ENCODE measurements around the gene BPI.
"Not testable (repeated sequence)": the region's sequence is repeated elsewhere in the genome, so short reads cannot be mapped to it uniquely, and the experiment has no call there.

The BPI gene

DNA sequence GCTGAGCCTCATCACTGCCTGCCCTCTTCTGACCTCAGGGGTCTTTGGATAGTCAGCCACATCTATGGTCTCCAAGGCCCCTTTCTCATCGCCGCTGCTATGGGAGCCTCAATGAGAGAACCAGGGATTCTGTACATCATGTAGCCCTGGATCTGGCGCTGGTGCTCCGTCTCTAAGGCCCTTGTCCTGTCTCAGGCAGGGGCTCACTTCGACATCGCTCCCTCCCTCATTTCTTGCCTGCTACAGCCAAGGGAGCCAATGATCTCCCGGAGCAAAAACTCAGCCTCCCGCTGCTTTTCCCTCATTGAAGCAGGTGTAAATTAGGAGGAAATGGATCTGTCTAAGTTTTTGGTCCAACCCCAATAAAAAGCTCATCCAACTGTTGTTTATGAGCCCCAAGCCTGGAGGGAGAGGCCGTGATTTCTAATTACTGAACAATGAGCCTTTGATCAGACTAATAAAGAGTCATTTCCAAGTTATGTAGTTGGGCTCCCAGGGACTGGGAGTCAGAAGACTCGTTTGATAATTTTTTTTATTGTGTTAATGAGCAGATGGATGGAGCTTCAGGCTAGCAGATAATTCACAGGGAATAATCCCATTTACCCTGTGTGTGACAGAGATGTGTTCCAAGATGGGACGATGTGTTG, 73.2 kb downstream of the BPI start:
- no peaks in the 10 kb centered on the region for H3K36me3 ChIP-seq (ENCODE audit: low read depth)
- no peaks in the 10 kb centered on the region for H3K9me3 ChIP-seq (ENCODE audit: severe bottlenecking)
- ATAC-seq (ENCODE audit: low read depth) (0 out of 3 replicates have a peak, but pooled peaks have one; percentile 10), DNase-seq (ENCODE audit: low spot score) (no peak)
- H3K4me3 ChIP-seq (ENCODE audit: severe bottlenecking) = no peak overlapping the region
- no peak overlapping the region for H3K27ac ChIP-seq (ENCODE audit: poor library complexity, severe bottlenecking)
- H3K27me3 ChIP-seq (ENCODE audit: insufficient read depth, poor library complexity, severe bottlenecking) = peaks cover 5% of the 10 kb centered on the region
- H3K4me1 ChIP-seq (ENCODE audit: insufficient read depth, poor library complexity, severe bottlenecking) = peaks cover 3% of the 10 kb centered on the region
- TF ChIP-seq, protein P1, sequence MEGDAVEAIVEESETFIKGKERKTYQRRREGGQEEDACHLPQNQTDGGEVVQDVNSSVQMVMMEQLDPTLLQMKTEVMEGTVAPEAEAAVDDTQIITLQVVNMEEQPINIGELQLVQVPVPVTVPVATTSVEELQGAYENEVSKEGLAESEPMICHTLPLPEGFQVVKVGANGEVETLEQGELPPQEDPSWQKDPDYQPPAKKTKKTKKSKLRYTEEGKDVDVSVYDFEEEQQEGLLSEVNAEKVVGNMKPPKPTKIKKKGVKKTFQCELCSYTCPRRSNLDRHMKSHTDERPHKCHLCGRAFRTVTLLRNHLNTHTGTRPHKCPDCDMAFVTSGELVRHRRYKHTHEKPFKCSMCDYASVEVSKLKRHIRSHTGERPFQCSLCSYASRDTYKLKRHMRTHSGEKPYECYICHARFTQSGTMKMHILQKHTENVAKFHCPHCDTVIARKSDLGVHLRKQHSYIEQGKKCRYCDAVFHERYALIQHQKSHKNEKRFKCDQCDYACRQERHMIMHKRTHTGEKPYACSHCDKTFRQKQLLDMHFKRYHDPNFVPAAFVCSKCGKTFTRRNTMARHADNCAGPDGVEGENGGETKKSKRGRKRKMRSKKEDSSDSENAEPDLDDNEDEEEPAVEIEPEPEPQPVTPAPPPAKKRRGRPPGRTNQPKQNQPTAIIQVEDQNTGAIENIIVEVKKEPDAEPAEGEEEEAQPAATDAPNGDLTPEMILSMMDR (IDR thresholded peaks at IDR 0.05; ENCODE audit: poor library complexity, severe bottlenecking) = no peak

DNA sequence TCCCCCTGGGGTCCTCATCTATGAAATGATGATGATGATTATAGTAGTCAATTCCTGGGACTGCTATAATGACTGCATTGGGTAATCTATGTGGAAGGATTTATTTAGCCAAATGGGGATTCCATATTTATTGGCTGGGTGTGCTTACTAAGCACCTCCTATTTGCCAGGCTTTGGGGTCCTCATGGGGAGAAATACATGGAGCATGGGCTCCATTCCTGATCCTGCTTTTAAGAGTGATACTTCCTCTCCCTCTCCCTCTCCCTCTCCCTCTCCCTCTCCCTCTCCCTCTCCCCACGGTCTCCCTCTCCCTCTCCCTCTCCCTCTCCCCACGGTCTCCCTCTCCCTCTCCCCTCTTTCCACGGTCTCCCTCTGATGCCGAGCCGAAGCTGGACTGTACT, 73.9 kb downstream of the BPI start:
- H3K4me3 ChIP-seq (ENCODE audit: severe bottlenecking); H3K27ac ChIP-seq (ENCODE audit: poor library complexity, severe bottlenecking); DNase-seq (ENCODE audit: low spot score); H3K27me3 ChIP-seq (ENCODE audit: insufficient read depth, poor library complexity, severe bottlenecking); ATAC-seq (ENCODE audit: low read depth); H3K36me3 ChIP-seq (ENCODE audit: low read depth); H3K9me3 ChIP-seq (ENCODE audit: severe bottlenecking); H3K4me1 ChIP-seq (ENCODE audit: insufficient read depth, poor library complexity, severe bottlenecking): not testable (repeated sequence)

DNA sequence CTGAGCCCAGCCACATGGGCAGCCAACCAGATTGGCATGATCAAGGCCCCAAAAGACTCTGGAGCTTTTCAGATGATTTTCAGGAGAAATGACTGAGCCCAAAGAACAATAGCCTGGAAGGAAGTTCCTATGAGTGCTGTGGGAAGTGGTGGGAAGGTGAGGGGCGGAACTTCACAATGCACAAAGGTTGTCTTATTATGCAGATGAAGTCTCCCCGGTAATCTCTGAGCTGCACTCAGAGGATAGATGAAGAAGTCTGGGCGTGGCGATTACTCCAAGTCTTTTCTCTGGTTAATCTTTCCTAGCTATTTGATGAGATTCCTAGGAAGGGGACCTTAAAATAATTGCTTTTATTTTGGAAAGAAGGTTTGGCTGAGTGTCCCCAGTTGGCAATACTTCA, 79.2 kb downstream of the BPI start:
- Histone ChIP-seq H3K27ac (ENCODE audit: poor library complexity, severe bottlenecking) (no peak overlapping the region), H3K36me3 (ENCODE audit: low read depth) (no peaks in the 10 kb centered on the region), H3K9me3 (ENCODE audit: severe bottlenecking) (no peaks in the 10 kb centered on the region), H3K4me3 (ENCODE audit: severe bottlenecking) (no peak overlapping the region), H3K27me3 (ENCODE audit: insufficient read depth, poor library complexity, severe bottlenecking) (no peaks in the 10 kb centered on the region), H3K4me1 (ENCODE audit: insufficient read depth, poor library complexity, severe bottlenecking) (peaks cover 3% of the 10 kb centered on the region)
- ATAC-seq (ENCODE audit: low read depth) = no peak
- TF ChIP-seq, protein P1 (IDR thresholded peaks at IDR 0.05; ENCODE audit: poor library complexity, severe bottlenecking) = no peak
- DNase-seq (ENCODE audit: low spot score) = no peak

GRCh38 chr20:38386004-38386403, 82.0 kb downstream of the BPI start:
- no peaks in the 10 kb centered on the region for H3K36me3 ChIP-seq (ENCODE audit: low read depth)
- H3K27ac ChIP-seq (ENCODE audit: poor library complexity, severe bottlenecking) = no peak overlapping the region
- DNase-seq (ENCODE audit: low spot score) (no peak), ATAC-seq (ENCODE audit: low read depth) (no peak)
- no peaks in the 10 kb centered on the region for H3K27me3 ChIP-seq (ENCODE audit: insufficient read depth, poor library complexity, severe bottlenecking)
- no peaks in the 10 kb centered on the region for H3K4me1 ChIP-seq (ENCODE audit: insufficient read depth, poor library complexity, severe bottlenecking)
- H3K4me3 ChIP-seq (ENCODE audit: severe bottlenecking) = no peak overlapping the region
- H3K9me3 ChIP-seq (ENCODE audit: severe bottlenecking) = no peaks in the 10 kb centered on the region
- TF ChIP-seq, protein P1 (IDR thresholded peaks at IDR 0.05; ENCODE audit: poor library complexity, severe bottlenecking) = no peak

DNA sequence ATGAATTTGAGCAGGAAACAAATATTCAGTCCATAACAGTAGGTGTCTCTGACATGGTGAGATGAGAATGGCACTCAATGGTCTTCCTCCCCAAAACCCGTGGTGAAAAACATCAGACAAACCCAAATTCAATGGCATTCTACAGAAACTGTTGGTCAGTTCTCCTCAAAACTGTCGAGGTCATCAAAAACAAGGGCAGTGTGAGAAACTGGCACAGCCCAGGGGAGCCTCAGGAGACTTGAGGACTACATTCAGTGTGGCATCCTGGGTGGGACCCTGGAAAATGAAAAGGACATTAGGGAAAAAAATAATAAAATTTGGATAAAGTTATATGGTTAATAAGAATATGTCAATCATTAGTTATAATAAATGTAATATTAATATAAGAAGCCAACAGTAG, 82.9 kb downstream of the BPI start:
- no peak for ATAC-seq (ENCODE audit: low read depth)

More for the DNA sequence above, 82.9 kb downstream of the BPI start:
- no peaks in the 10 kb centered on the region for H3K27me3 ChIP-seq (ENCODE audit: insufficient read depth, poor library complexity, severe bottlenecking)
- no peak overlapping the region for H3K4me3 ChIP-seq (ENCODE audit: severe bottlenecking)
- TF ChIP-seq, protein P1 (IDR thresholded peaks at IDR 0.05; ENCODE audit: poor library complexity, severe bottlenecking) = no peak
- H3K27ac ChIP-seq (ENCODE audit: poor library complexity, severe bottlenecking) = no peak overlapping the region
- H3K36me3 ChIP-seq (ENCODE audit: low read depth) = no peaks in the 10 kb centered on the region
- no peaks in the 10 kb centered on the region for H3K4me1 ChIP-seq (ENCODE audit: insufficient read depth, poor library complexity, severe bottlenecking)
- no peaks in the 10 kb centered on the region for H3K9me3 ChIP-seq (ENCODE audit: severe bottlenecking)
- no peak for DNase-seq (ENCODE audit: low spot score)
